GM12875 (cell line): ENCODE data around the gene TRMU.

ENCODE experiments used
- H3K4me3 ChIP-seq: one replicate; pipeline ENCODE4 v1.5.1; 2011; ENCODE audit warnings: low read depth, low read length, control low read depth
- TF ChIP-seq, protein P1 (sequence below): IDR thresholded peaks from 2 replicates; pipeline ENCODE4 v1.5.1; 2011; ENCODE audit warnings: low read depth, mild to moderate bottlenecking, control low read depth, inconsistent platforms, low read length, moderate library complexity, borderline replicate concordance; ENCODE audit not compliant: insufficient read depth

TRMU gene

DNA sequence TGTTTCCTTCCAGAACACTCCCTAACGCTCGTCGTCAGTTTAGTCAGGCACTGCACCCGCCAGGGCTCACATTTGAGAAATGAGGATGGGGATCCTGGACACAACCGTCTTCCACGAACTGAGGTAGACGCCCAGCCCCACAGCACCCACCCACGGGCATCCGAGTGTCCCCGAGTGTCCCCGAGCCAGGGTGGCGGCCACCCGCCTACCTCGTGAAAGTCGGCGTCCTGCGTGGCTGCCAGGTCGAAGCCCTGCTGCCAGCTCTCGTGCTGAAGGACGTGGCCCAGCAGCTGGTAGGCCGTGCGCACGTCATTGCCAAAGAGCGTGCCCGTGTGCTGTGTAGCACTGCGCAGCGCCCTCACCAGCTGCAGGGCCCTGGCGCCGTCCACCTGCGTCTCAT is 53.6 kb downstream of the TRMU start:
- TF ChIP-seq, protein P1, sequence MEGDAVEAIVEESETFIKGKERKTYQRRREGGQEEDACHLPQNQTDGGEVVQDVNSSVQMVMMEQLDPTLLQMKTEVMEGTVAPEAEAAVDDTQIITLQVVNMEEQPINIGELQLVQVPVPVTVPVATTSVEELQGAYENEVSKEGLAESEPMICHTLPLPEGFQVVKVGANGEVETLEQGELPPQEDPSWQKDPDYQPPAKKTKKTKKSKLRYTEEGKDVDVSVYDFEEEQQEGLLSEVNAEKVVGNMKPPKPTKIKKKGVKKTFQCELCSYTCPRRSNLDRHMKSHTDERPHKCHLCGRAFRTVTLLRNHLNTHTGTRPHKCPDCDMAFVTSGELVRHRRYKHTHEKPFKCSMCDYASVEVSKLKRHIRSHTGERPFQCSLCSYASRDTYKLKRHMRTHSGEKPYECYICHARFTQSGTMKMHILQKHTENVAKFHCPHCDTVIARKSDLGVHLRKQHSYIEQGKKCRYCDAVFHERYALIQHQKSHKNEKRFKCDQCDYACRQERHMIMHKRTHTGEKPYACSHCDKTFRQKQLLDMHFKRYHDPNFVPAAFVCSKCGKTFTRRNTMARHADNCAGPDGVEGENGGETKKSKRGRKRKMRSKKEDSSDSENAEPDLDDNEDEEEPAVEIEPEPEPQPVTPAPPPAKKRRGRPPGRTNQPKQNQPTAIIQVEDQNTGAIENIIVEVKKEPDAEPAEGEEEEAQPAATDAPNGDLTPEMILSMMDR, result no peak
- H3K4me3 ChIP-seq, result no peak overlapping the region

DNA sequence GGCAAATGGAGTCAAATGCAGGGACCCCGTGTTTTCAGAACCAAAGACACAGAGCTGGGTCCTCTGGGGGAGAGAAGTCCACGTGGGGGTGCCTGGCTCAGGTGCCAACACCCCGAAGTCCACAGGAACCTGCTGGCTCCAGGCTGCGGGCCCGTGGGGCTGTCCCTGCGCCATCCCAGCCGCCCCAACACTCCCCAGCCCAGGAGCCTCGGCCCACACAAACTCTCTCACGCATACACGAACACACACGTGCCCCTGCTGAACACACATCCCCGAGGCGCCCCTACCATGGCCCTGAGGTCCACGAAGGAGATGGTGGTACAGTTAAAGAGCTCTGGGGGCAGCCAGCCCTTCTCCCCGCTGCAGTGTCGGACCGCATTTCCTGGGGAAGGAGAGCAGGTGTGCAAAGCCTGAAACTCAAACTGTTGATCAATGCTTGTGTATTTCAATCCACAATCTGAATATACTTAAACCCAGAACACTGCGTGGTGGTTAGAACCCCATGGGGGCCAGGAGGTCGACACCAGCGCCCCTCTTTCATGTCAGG is 54.7 kb downstream of the TRMU start:
- no peak overlapping the region for H3K4me3 ChIP-seq
- TF ChIP-seq, protein P1, result no peak

DNA sequence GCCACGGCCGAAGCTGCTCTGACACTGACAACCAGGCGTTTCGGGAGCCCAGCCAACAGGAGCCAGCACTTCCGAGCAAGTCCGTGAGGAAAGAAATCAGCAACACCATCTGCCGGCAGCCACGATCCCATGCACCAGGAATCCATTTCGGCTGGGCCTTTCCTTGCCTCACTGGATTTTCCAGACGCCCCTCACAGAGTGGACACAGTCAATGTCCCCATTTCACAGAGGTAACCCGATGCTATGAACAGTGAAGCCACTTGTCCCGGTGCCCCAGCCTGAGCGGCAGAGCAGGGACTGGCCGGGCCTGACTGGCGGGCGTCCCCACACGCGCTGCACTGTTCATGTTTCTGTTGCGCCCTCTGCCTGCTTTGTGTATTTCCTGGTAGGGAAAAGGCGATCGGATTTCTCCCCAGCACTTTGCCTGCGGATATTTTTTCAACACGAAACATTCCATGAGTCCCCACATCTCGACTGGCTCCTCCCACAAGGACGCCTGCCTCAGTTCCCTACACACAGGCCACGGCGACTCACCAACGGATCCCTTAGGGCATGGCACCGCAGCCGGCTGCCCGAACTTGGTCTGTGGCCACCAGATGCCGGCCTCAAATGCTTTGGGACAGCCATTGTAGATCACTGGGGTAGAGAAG is 55.3 kb downstream of the TRMU start:
- H3K4me3 ChIP-seq, result no peak overlapping the region

DNA sequence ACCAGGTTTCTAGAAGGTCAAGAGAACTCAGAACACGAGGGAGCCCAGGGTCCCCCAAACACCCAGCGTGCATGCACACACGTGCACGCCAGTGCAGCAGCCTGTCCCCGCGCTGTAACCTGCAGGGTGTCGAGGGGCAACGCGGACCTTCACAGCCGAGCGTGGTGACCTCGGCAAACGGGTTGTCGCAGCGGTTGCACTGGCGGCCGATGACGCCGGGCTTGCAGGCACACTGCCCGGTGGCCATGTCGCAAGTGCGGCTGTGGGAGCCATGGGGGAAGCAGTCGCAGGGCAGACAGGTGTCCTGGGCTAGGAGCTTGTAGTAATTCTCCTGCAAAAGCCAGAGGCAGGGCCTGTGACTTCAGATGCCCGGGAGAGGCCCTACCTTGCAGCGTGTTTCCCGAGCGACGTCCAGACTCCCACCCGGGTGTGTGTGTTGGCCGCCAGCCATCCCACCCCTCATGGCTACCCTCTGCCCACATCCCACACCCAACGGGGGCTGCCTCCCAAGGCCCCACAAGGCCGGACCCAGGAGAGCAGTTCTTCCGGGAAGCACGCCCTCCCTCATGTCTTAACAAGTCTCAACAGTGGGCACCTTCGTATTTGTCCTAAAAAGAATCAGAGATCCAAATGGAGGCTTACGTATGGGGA is 56.1 kb downstream of the TRMU start:
- no peak overlapping the region for H3K4me3 ChIP-seq
- TF ChIP-seq, protein P1, result no peak

More for the DNA sequence above, 55.3 kb downstream of the TRMU start:
- TF ChIP-seq, protein P1, result no peak

DNA sequence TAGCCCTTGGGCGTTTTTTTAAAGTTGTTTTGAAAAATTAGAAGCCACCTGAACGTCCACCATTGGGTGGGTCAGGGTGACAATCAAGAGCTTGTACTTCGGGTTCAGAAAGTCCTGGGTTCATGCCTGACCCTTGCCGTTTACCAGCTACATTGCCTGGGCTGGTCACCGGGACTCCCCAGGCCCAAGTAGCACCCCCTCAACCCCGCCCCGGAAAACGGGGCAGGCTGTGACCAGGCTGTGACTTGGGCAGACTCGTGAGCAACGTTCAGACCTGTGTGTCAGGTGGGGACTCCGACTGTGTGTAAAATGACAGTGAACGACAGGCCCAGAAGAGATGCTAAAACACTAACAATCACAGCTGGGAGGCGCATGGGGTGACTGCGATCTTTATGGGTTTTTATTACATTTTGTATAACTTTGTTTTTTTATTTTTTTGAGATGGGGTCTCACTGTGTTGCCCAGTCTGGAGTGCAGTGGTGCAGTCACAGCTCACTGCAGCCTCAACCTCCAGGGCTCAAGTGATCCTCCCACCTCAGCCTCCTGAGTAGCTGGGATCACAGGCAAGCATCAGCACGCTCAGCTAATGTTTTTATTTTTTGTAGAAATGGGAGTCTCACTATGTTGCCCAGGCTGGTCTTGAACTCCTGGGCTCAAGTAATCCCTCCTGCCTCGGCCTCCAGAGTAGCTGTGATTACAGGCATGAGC is 56.8 kb downstream of the TRMU start:
- TF ChIP-seq, protein P1, result no peak
- no peak overlapping the region for H3K4me3 ChIP-seq

DNA sequence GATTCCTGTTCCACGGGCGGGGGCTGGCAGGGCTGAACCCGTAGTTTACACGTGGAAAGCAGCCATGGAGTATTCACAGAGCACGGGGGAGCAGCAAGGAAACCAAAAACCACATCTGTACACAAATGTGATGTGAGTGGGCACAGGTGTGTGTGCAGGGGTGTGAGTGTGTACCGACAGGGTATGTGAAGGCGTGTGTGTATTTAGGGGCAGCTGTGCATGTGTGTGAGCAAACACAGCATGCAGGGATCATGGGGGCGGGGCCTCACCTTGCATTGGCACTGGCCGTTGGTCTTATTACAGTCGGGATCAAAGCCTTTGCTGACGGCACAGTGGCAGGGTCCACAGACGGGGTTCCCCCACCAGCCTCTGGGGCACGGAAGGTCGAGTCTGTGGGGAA is 58.4 kb downstream of the TRMU start:
- TF ChIP-seq, protein P1, result no peak
- no peak overlapping the region for H3K4me3 ChIP-seq

DNA sequence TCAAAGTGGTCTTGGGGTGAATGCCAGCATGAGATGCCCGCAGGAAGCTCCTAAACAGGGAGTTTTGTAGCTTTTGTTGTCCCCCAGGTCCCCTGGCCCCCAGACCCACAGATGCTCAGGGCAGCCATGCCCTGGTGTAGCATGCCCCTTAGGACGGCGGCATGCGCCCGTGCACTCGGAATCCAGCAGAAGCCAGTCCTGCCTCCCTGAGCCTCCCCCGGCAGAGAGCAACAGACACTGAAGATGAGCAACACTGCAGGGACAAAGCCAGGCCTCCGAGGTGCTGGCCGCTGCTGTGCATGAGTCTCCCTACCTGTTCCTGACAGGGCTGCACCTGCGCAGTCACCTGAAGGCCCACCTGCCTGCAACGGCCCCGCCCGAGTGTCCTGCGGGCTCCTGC is 59.1 kb downstream of the TRMU start:
- TF ChIP-seq, protein P1, result no peak
- H3K4me3 ChIP-seq, result no peak overlapping the region
